HCT116 (cell line): ENCODE measurements around the gene ZNF618. TPM values are rescaled to one million over a fixed set of nuclear protein-coding genes. Genes with fewer than 3 reads are reported as not detected.

Source experiments
- ATAC-seq: fragments of 200-7000 bp; cut with Tn5 transposase; 2 replicates; pipeline ENCODE4 v1.9.1; 2020; ENCODE audit warnings: mild to moderate bottlenecking, moderate library complexity
- BruUV-seq: library from RNA; stranded (reverse); fragments of 400-500 nt; replicated peaks from 2 replicates; lab custom pipeline; 2021; lab: Mats Ljungman, UMichigan
- CTCF ChIA-PET: fragments of 300-600 bp; sonication (Branson Sonifier 250); formaldehyde crosslinking; loops from one replicate; lab custom pipeline; 2021; ENCODE audit warnings: antibody characterized with exemption; lab: Charles Lee
- POLR2A ChIA-PET: fragments of 300-600, 350-600 bp; sonication (Branson Sonifier 250); formaldehyde crosslinking; loops from one replicate; lab custom pipeline; 2021; ENCODE audit warnings: antibody characterized with exemption; lab: Charles Lee
- RAD21 ChIA-PET, 2 experiments: fragments of 300-600 bp; sonication (Branson Sonifier 250); formaldehyde crosslinking; loops; one replicate each; lab custom pipeline; 2023; ENCODE audit warnings: low total read pairs in 2 of 2; ENCODE audit not compliant: uncharacterized antibody in 2 of 2, unreplicated experiment in 2 of 2, low non-redundant PET in 1 of 2; lab: Charles Lee
- DNase-seq: peaks from one replicate; pipeline ENCODE4 v3.0.0-alpha.2; 2010; ENCODE audit warnings: low read depth, low spot score
- H2AFZ ChIP-seq: fragments of 200-600 bp; shearing (Covaris generic), sonication (generic); 2 replicates; pipeline ENCODE4 v1.6.1; 2017; ENCODE audit warnings: low read depth, mixed run types, mixed read lengths, antibody characterized with exemption, low read length; ENCODE audit not compliant: poor library complexity, severe bottlenecking
- H3K27ac ChIP-seq: 2 replicates; pipeline ENCODE4 v1.5.1; 2012; ENCODE audit warnings: low read depth, low read length
- H3K27me3 ChIP-seq: fragments of 200-600 bp; sonication (generic); 2 replicates; pipeline ENCODE4 v1.6.1; 2016; ENCODE audit warnings: mixed run types, low read length, mixed read lengths; ENCODE audit not compliant: insufficient read depth
- H3K36me3 ChIP-seq, 2 experiments: fragments of 200-500 bp in 1 of 2; fragments of 200-600 bp in 1 of 2; sonication (Bioruptor generic) in 1 of 2; sonication (generic) in 1 of 2; 2 replicates each; pipeline versions ENCODE4 v1.5.1 to v1.6.1; 2014 to 2016; ENCODE audit warnings: low read length in 2 of 2, inconsistent platforms in 1 of 2, mixed read lengths in 1 of 2, mixed run types in 1 of 2; ENCODE audit not compliant: insufficient read depth in 2 of 2, control insufficient read depth in 1 of 2
- H3K4me1 ChIP-seq, 2 experiments: fragments of 200-600 bp in 1 of 2; sonication (generic) in 1 of 2; 2 replicates each; pipeline versions ENCODE4 v1.5.1 to v1.6.1; 2012 to 2017; ENCODE audit warnings: low read length in 2 of 2, inconsistent platforms in 1 of 2, mild to moderate bottlenecking in 1 of 2, mixed read lengths in 1 of 2, mixed run types in 1 of 2, moderate library complexity in 1 of 2; ENCODE audit not compliant: insufficient read depth in 2 of 2, control insufficient read depth in 1 of 2
- H3K4me2 ChIP-seq: fragments of 200-600 bp; sonication (generic); 2 replicates; pipeline ENCODE4 v1.6.1; 2017; ENCODE audit warnings: mixed run types, low read length, mixed read lengths
- H3K4me3 ChIP-seq, 2 experiments: fragments of 200-600 bp in 1 of 2; sonication (generic) in 1 of 2; replicated peaks in 1 of 2; 2 replicates each; pipeline ENCODE4 v1.5.1; 2011 to 2016; ENCODE audit warnings: low read length in 2 of 2, control low read depth in 1 of 2, low read depth in 1 of 2, mild to moderate bottlenecking in 1 of 2, mixed read lengths in 1 of 2, mixed run types in 1 of 2
- H3K79me2 ChIP-seq: fragments of 200-600 bp; sonication (generic); 2 replicates; pipeline ENCODE4 v1.6.1; 2017; ENCODE audit warnings: mild to moderate bottlenecking, mixed run types, low read length, moderate library complexity, mixed read lengths; ENCODE audit not compliant: insufficient read depth
- H3K9ac ChIP-seq: fragments of 200-600 bp; sonication (generic); 2 replicates; pipeline ENCODE4 v1.6.1; 2016; ENCODE audit warnings: low read length, mixed read lengths
- H3K9me2 ChIP-seq: fragments of 200-600 bp; sonication (generic), shearing (Covaris generic); 2 replicates; pipeline ENCODE4 v1.6.1; 2017; ENCODE audit warnings: mixed run types, mild to moderate bottlenecking, moderate library complexity; ENCODE audit not compliant: insufficient read depth
- H3K9me3 ChIP-seq, 2 experiments: fragments of 200-500 bp in 1 of 2; fragments of 200-600 bp in 1 of 2; sonication (Bioruptor generic) in 1 of 2; sonication (generic) in 1 of 2; 2 replicates each; pipeline ENCODE4 v1.6.1; 2014 to 2017; ENCODE audit warnings: low read length in 2 of 2, mixed read lengths in 2 of 2, inconsistent platforms in 1 of 2, low read depth in 1 of 2, mild to moderate bottlenecking in 1 of 2, mixed run types in 1 of 2, moderate library complexity in 1 of 2; ENCODE audit not compliant: control insufficient read depth in 1 of 2, insufficient read depth in 1 of 2
- H4K20me1 ChIP-seq: fragments of 200-600 bp; sonication (generic), shearing (Covaris generic); 2 replicates; pipeline ENCODE4 v1.6.1; 2017; ENCODE audit warnings: mixed run types, mild to moderate bottlenecking, moderate library complexity; ENCODE audit not compliant: insufficient read depth
- ATF3 ChIP-seq: IDR thresholded peaks from 2 replicates; pipeline ENCODE4 v1.6.1; 2012
- CBX3 ChIP-seq: IDR thresholded peaks from 2 replicates; pipeline ENCODE4 v1.6.1; 2012; ENCODE audit warnings: low read depth
- CEBPB ChIP-seq: IDR thresholded peaks from 2 replicates; pipeline ENCODE4 v1.6.1; 2012; ENCODE audit warnings: low read depth
- CTCF ChIP-seq, 3 experiments: fragments of 200-600 bp in 1 of 3; sonication (generic) in 1 of 3; IDR thresholded peaks in 2 of 3; conservative IDR thresholded peaks in 1 of 3; 2 replicates each; pipeline ENCODE4 v1.5.1; 2012 to 2017; ENCODE audit warnings: low read depth in 2 of 3, low read length in 2 of 3, antibody characterized with exemption in 1 of 3, borderline replicate concordance in 1 of 3, control low read depth in 1 of 3, mild to moderate bottlenecking in 1 of 3, mixed read lengths in 1 of 3, mixed run types in 1 of 3, moderate library complexity in 1 of 3; ENCODE audit not compliant: insufficient read depth in 1 of 3
- JUND ChIP-seq: IDR thresholded peaks from 2 replicates; pipeline ENCODE4 v1.6.1; 2012
- MAX ChIP-seq: IDR thresholded peaks from 2 replicates; pipeline ENCODE4 v1.6.1; 2012
- POLR2A ChIP-seq: IDR thresholded peaks from 2 replicates; pipeline ENCODE4 v1.7.0; 2011; ENCODE audit warnings: borderline replicate concordance; ENCODE audit not compliant: insufficient read depth, insufficient read length; ENCODE audit errors: extremely low read depth
- SP1 ChIP-seq: IDR thresholded peaks from 2 replicates; pipeline ENCODE4 v1.6.1; 2012; ENCODE audit warnings: low read depth
- SRF ChIP-seq: IDR thresholded peaks from 2 replicates; pipeline ENCODE4 v1.6.1; 2012; ENCODE audit warnings: low read depth
- YY1 ChIP-seq: IDR thresholded peaks from 2 replicates; pipeline ENCODE4 v1.6.1; 2011; ENCODE audit warnings: low read length, low read depth, moderate library complexity, mild to moderate bottlenecking; ENCODE audit not compliant: insufficient replicate concordance; ENCODE audit errors: extremely low read depth
- ZFX ChIP-seq: fragments of 450-650 bp; IDR thresholded peaks from 2 replicates; pipeline ENCODE4 v1.6.1; 2017
- intact Hi-C: fragments of 100-400 bp; cut with micrococcal nuclease; formaldehyde crosslinking; loops from 2 replicates; pipeline ENCODE4 v1.10.0; 2022
- total RNA-seq: library from RNA; stranded (reverse); gene quantifications from one replicate; pipeline ENCODE4 v1.2.1, GENCODE V29; 2021; ENCODE audit not compliant: unreplicated experiment

The ZNF618 gene
- total RNA-seq, 1 experiment from 2014 or later: 13.5 TPM

- no peak for TF ChIP-seq ZFX
- TF ChIP-seq CBX3: no peak
These were observed 135.2 kb downstream of the ZNF618 start (continued) for GRCh38 chr9:114011313-114011712.

- intact Hi-C loops: no loop called here
- ChIA-PET RAD21 (no interaction called here), POLR2A (no interaction called here), CTCF (no interaction called here)
- no peaks in the 10 kb centered on the region for H4K20me1 ChIP-seq
- BruUV-seq: no TSS peak
- no peak overlapping the region for H3K27ac ChIP-seq
- H3K4me1 ChIP-seq: no peaks in the 10 kb centered on the region
- ATAC-seq: no peak
- no peaks in the 10 kb centered on the region; a peak in 1 of 4 replicates for H3K36me3 ChIP-seq
- no peaks in the 10 kb centered on the region for H3K9me3 ChIP-seq
- H3K9ac ChIP-seq: no peak overlapping the region
- no peak for DNase-seq
- H3K9me2 ChIP-seq: no peaks in the 10 kb centered on the region
- H3K79me2 ChIP-seq: no peaks in the 10 kb centered on the region
- TF ChIP-seq POLR2A (no peak), CTCF (IDR thresholded peaks at IDR 0.05 in 2 of 3, conservative IDR thresholded peaks at IDR 0.05 in 1 of 3; ENCODE audit: borderline replicate concordance in 1 of 3, insufficient read depth in 1 of 3, low read depth in 2 of 3, low read length in 2 of 3) (no peak), JUND (no peak), MAX (no peak), SRF (no peak)
- no peak overlapping the region for H3K4me2 ChIP-seq
- no peaks in the 10 kb centered on the region for H3K27me3 ChIP-seq
- H3K4me3 ChIP-seq: no peak overlapping the region
- no peak overlapping the region for H2AFZ ChIP-seq
These were observed 136.0 kb downstream of the ZNF618 start for GRCh38 chr9:114012126-114012525.

GRCh38 chr9:114014044-114014443, 137.9 kb downstream of the ZNF618 start:
- no peaks in the 10 kb centered on the region; a peak in 1 of 4 replicates for H3K36me3 ChIP-seq
- H3K9ac ChIP-seq: no peak overlapping the region
- no peak overlapping the region for H3K4me2 ChIP-seq
- ChIA-PET POLR2A (no interaction called here), RAD21 (no interaction called here), CTCF (no interaction called here)
- BruUV-seq: no TSS peak
- H3K79me2 ChIP-seq: no peaks in the 10 kb centered on the region
- no peaks in the 10 kb centered on the region for H4K20me1 ChIP-seq
- H3K4me1 ChIP-seq: no peaks in the 10 kb centered on the region
- H3K27me3 ChIP-seq: no peaks in the 10 kb centered on the region
- H2AFZ ChIP-seq: no peak overlapping the region
- H3K4me3 ChIP-seq: no peak overlapping the region
- no peak overlapping the region for H3K27ac ChIP-seq
- no peaks in the 10 kb centered on the region for H3K9me2 ChIP-seq
- no peak for ATAC-seq
- no peak for DNase-seq
- no peaks in the 10 kb centered on the region for H3K9me3 ChIP-seq
- intact Hi-C loops: no loop called here
- TF ChIP-seq YY1: no peak
- no peak for TF ChIP-seq ATF3
- no peak for TF ChIP-seq SP1
- no peak for TF ChIP-seq CTCF (IDR thresholded peaks at IDR 0.05 in 2 of 3, conservative IDR thresholded peaks at IDR 0.05 in 1 of 3; ENCODE audit: borderline replicate concordance in 1 of 3, insufficient read depth in 1 of 3, low read depth in 2 of 3, low read length in 2 of 3)
- no peak for TF ChIP-seq CEBPB
